Liver (tissue), 3 donors: Measurements from ENCODE around the gene PDLIM1.

Experiments
- EGR1 ChIP-seq, 2 donors: IDR thresholded peaks; 2 replicates each; pipeline ENCODE4 v1.6.1; 2016 to 2018; ENCODE audit warnings: antibody characterized with exemption in 2 of 2, low read depth in 2 of 2
- FOXA1 ChIP-seq: IDR thresholded peaks from 2 replicates; pipeline ENCODE4 v1.6.1; 2016; ENCODE audit warnings: antibody characterized with exemption
- GABPA ChIP-seq, 2 donors: IDR thresholded peaks in 1 of 2; conservative IDR thresholded peaks in 1 of 2; 2 replicates each; pipeline ENCODE4 v1.6.1; 2016; ENCODE audit warnings: antibody characterized with exemption in 2 of 2, mild to moderate bottlenecking in 1 of 2, moderate library complexity in 1 of 2
- HNF4A ChIP-seq, 2 donors: conservative IDR thresholded peaks; 2 replicates each; pipeline ENCODE4 v1.6.1; 2016; ENCODE audit warnings: antibody characterized with exemption in 2 of 2, mild to moderate bottlenecking in 2 of 2
- NR2F2 ChIP-seq: IDR thresholded peaks from 2 replicates; pipeline ENCODE4 v1.6.1; 2016; ENCODE audit warnings: antibody characterized with exemption
- RAD21 ChIP-seq, 2 donors: IDR thresholded peaks; 2 replicates each; pipeline ENCODE4 v1.6.1; 2016; ENCODE audit warnings: antibody characterized with exemption in 2 of 2, mild to moderate bottlenecking in 2 of 2
- RXRA ChIP-seq, 2 donors: IDR thresholded peaks; 2 replicates each; pipeline ENCODE4 v1.6.1; 2017 to 2018; ENCODE audit warnings: antibody characterized with exemption in 2 of 2, mild to moderate bottlenecking in 1 of 2
- SP1 ChIP-seq: IDR thresholded peaks from 2 replicates; pipeline ENCODE4 v1.6.1; 2018; ENCODE audit warnings: antibody characterized with exemption, mild to moderate bottlenecking
- TAF1 ChIP-seq: conservative IDR thresholded peaks from 2 replicates; pipeline ENCODE4 v1.6.1; 2016; ENCODE audit warnings: antibody characterized with exemption, mild to moderate bottlenecking
- YY1 ChIP-seq: IDR thresholded peaks from 2 replicates; pipeline ENCODE4 v1.6.1; 2016; ENCODE audit warnings: antibody characterized with exemption, mild to moderate bottlenecking
- TF ChIP-seq, protein P1 (sequence below): fragments of 150-350 bp; IDR thresholded peaks from 2 replicates; pipeline ENCODE4 v1.5.1; 2017; ENCODE audit warnings: improper control_type of control experiment, low read depth, low read length; ENCODE audit not compliant: missing input control
- donor health status: healthy.
- donor health status: healthy.

DNA sequence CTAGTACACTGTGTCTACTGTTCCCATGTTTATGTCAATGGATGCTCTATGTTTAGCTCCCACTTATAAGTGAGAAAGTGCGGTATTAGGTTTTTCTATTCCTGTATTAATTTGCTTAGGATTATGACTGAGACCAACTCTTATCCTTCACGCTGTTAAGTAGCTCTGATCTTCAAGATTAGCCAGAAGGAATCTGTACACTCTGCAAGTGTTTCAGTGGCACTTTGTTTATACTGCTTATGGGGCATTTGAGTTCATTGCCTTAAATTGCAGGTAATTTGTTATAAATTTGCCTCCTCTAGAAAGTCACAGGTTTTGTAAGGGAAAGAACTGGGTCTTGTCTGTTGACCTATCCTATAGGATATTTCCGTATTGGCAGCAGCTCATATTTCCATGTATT, 103.2 kb downstream of the PDLIM1 start:
- TF ChIP-seq, protein P1, sequence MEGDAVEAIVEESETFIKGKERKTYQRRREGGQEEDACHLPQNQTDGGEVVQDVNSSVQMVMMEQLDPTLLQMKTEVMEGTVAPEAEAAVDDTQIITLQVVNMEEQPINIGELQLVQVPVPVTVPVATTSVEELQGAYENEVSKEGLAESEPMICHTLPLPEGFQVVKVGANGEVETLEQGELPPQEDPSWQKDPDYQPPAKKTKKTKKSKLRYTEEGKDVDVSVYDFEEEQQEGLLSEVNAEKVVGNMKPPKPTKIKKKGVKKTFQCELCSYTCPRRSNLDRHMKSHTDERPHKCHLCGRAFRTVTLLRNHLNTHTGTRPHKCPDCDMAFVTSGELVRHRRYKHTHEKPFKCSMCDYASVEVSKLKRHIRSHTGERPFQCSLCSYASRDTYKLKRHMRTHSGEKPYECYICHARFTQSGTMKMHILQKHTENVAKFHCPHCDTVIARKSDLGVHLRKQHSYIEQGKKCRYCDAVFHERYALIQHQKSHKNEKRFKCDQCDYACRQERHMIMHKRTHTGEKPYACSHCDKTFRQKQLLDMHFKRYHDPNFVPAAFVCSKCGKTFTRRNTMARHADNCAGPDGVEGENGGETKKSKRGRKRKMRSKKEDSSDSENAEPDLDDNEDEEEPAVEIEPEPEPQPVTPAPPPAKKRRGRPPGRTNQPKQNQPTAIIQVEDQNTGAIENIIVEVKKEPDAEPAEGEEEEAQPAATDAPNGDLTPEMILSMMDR = no peak
- TF ChIP-seq NR2F2 (no peak), TAF1 (no peak), FOXA1 (no peak), EGR1 (IDR thresholded peaks at IDR 0.05; ENCODE audit: low read depth in 2 of 2) (no peak), RAD21 (IDR thresholded peaks at IDR 0.05) (no peak), HNF4A (conservative IDR thresholded peaks at IDR 0.05) (no peak), SP1 (no peak), RXRA (IDR thresholded peaks at IDR 0.05) (no peak), GABPA (IDR thresholded peaks at IDR 0.05 in 1 of 2, conservative IDR thresholded peaks at IDR 0.05 in 1 of 2) (no peak), YY1 (no peak)
